ENCODE results near the gene PEAR1. TPM values are rescaled to one million over a fixed set of nuclear protein-coding genes. Genes with fewer than 3 reads are reported as not detected.

The PEAR1 gene
- total RNA-seq, 6 experiments from 2014 or later: 3.2 to 23.6 (median 20.2) TPM

- no peak overlapping the region for H3K27ac Mint-ChIP-seq
- H3K4me1 Mint-ChIP-seq (ENCODE audit: low read depth): no peaks in the 10 kb centered on the region
- TF ChIP-seq CTCF (IDR thresholded peaks at IDR 0.05): no peak
- H3K9me3 Mint-ChIP-seq: no peaks in the 10 kb centered on the region
- DNase-seq: no peak
- H3K4me3 Mint-ChIP-seq: no peak overlapping the region
- peaks cover 35% of the 10 kb centered on the region for H3K36me3 Mint-ChIP-seq (ENCODE audit: low read depth)
- peaks cover 4% of the 10 kb centered on the region for H3K27me3 Mint-ChIP-seq (ENCODE audit: insufficient read depth)
Observed at GRCh38 chr1:156943756-156944155, 50.2 kb downstream of the PEAR1 start.

GRCh38 chr1:156944268-156944667, 50.8 kb downstream of the PEAR1 start:
- H3K27ac Mint-ChIP-seq: no peak overlapping the region
- no peak overlapping the region for H3K4me3 Mint-ChIP-seq
- H3K4me1 Mint-ChIP-seq (ENCODE audit: low read depth): no peaks in the 10 kb centered on the region
- TF ChIP-seq CTCF (IDR thresholded peaks at IDR 0.05): no peak
- no peaks in the 10 kb centered on the region for H3K9me3 Mint-ChIP-seq
- H3K36me3 Mint-ChIP-seq (ENCODE audit: low read depth): peaks cover 35% of the 10 kb centered on the region
- no peak for DNase-seq
- no peaks in the 10 kb centered on the region for H3K27me3 Mint-ChIP-seq (ENCODE audit: insufficient read depth)

GRCh38 chr1:156944848-156945247, 51.3 kb downstream of the PEAR1 start:
- peaks cover 35% of the 10 kb centered on the region for H3K36me3 Mint-ChIP-seq (ENCODE audit: low read depth)
- TF ChIP-seq CTCF (IDR thresholded peaks at IDR 0.05): no peak
- H3K27me3 Mint-ChIP-seq (ENCODE audit: insufficient read depth): no peaks in the 10 kb centered on the region
- H3K27ac Mint-ChIP-seq: no peak overlapping the region
- DNase-seq: no peak
- H3K4me1 Mint-ChIP-seq (ENCODE audit: low read depth): no peaks in the 10 kb centered on the region
- no peak overlapping the region for H3K4me3 Mint-ChIP-seq
- H3K9me3 Mint-ChIP-seq: no peaks in the 10 kb centered on the region

- Mint-ChIP-seq H3K27me3 (ENCODE audit: insufficient read depth) (no peaks in the 10 kb centered on the region), H3K36me3 (ENCODE audit: low read depth) (peaks cover 32% of the 10 kb centered on the region), H3K4me1 (ENCODE audit: low read depth) (no peaks in the 10 kb centered on the region), H3K9me3 (no peaks in the 10 kb centered on the region), H3K27ac (no peak overlapping the region), H3K4me3 (no peak overlapping the region)
- DNase-seq: no peak
- no peak for TF ChIP-seq CTCF (IDR thresholded peaks at IDR 0.05)
Observed at GRCh38 chr1:156945881-156946661, 52.6 kb downstream of the PEAR1 start.

GRCh38 chr1:156947127-156947526, 53.6 kb downstream of the PEAR1 start:
- TF ChIP-seq CTCF (IDR thresholded peaks at IDR 0.05): no peak
- Mint-ChIP-seq H3K36me3 (ENCODE audit: low read depth) (peaks cover 32% of the 10 kb centered on the region), H3K27ac (no peak overlapping the region), H3K9me3 (no peaks in the 10 kb centered on the region), H3K27me3 (ENCODE audit: insufficient read depth) (no peaks in the 10 kb centered on the region), H3K4me3 (no peak overlapping the region), H3K4me1 (ENCODE audit: low read depth) (no peaks in the 10 kb centered on the region)
- DNase-seq: no peak

Data from HFFc6 (cell line).